ENCODE data around the gene KRTAP10-6.
"Not testable (repeated sequence)": the region's sequence is repeated elsewhere in the genome, so short reads cannot be mapped to it uniquely, and the experiment has no call there.

Gene KRTAP10-6

DNA sequence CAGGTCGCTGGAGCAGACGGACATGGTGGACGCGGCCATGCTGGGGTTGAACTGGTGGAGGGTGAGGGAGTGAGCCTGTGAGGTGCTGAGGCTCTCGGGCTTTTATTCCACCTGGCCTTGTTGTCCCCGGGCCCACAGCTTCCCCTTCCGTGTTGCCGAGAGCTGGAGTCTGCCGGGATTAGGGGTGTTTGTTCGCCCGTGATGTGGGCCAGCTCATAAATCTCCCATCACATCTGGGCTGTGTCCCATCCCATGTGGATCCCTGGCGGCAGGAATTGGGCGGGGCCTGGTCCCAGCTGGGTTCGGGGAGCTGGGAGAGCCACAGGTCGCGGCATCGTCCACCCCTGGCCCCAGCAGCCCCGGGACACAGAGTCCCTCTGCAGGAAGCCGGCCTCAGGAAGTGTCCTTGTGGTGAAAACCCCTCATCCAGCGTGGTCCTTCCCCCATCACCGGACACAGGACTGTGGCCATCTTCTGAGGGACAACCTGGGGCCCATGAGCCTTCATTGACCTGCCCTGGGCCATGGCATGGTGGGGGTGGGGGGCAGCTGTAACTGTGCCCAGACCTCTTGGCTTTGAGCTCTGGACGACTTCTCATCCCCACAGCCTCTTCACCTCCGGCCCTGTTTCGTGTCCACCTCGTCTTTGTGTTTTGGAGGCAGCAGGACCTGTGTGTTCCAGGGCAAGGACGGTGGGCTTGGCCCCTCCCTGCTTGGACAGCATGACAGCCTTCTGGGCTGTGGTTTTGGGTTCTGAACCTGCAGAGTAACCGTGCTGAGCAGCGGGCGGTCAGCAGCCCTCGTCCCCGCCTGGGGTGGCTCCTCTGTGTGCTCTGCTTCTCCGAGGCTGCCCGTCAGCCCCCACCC is at the start of gene KRTAP10-6:
KRTAP10-6 (minus strand) TSS at position 60 of the 866 bp plus-strand sequence; CDS start at position 39, 21 bp downstream.
- ATAC-seq (replicated peaks; ENCODE audit: extremely low read depth, poor library complexity, severe bottlenecking) (no peak), DNase-seq (ENCODE audit: low spot score in 2 of 2) (no peak)
- no peaks in the 10 kb centered on the region for H3K9me3 Mint-ChIP-seq
- H3K4me1 Mint-ChIP-seq, result peaks cover 10% of the 10 kb centered on the region
- H3K27ac Mint-ChIP-seq (ENCODE audit: low read depth), result no peak within 1 kb of the TSS
- peaks cover 20% of the 10 kb centered on the region for H3K27me3 Mint-ChIP-seq
- H3K36me3 Mint-ChIP-seq (ENCODE audit: insufficient read depth), result peaks cover 5% of the 10 kb centered on the region
- no peak within 1 kb of the TSS for H3K4me3 Mint-ChIP-seq

DNA sequence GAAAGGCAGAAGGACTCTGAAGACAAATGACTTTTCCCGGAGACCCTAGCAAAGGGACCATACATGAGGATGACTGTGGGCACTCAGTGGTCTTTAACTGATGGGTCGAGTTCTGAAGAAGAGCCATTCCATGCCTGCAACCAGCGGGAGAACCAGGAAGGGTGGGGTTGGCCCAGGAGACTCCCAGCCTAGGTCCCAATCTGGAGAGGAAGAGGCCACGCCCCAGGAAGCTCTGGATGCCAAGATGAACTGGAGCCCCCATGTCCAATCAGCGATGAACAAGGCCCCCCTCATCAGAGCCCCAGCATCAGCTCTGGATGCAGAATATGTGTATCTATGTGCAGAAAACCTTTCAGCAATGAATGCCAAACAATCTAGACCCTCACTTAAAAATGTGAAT is 48.5 kb upstream of the KRTAP10-6 start:
- ATAC-seq (replicated peaks; ENCODE audit: extremely low read depth, poor library complexity, severe bottlenecking), result no peak
- H3K27me3 Mint-ChIP-seq, result no peaks in the 10 kb centered on the region

GRCh38 chr21:44639331-44639655 is 47.0 kb upstream of the KRTAP10-6 start:
- Mint-ChIP-seq H3K36me3 (ENCODE audit: insufficient read depth) (no peaks in the 10 kb centered on the region), H3K4me3 (no peak overlapping the region), H3K27me3 (no peaks in the 10 kb centered on the region), H3K4me1 (peaks cover 6% of the 10 kb centered on the region), H3K27ac (ENCODE audit: low read depth) (no peak overlapping the region), H3K9me3 (peaks cover 9% of the 10 kb centered on the region)
- no peak for ATAC-seq (replicated peaks; ENCODE audit: extremely low read depth, poor library complexity, severe bottlenecking)
- no peak for DNase-seq (ENCODE audit: low spot score in 2 of 2)

More for the DNA sequence above, 48.5 kb upstream of the KRTAP10-6 start:
- Mint-ChIP-seq H3K27ac (ENCODE audit: low read depth) (no peak overlapping the region), H3K4me3 (no peak overlapping the region), H3K4me1 (peaks cover 6% of the 10 kb centered on the region), H3K36me3 (ENCODE audit: insufficient read depth) (no peaks in the 10 kb centered on the region), H3K9me3 (peaks cover 16% of the 10 kb centered on the region)
- DNase-seq (ENCODE audit: low spot score in 2 of 2), result no peak

GRCh38 chr21:44638506-44639330 is 46.4 kb upstream of the KRTAP10-6 start:
- ATAC-seq (replicated peaks; ENCODE audit: extremely low read depth, poor library complexity, severe bottlenecking); H3K4me1 Mint-ChIP-seq; H3K9me3 Mint-ChIP-seq; H3K4me3 Mint-ChIP-seq; H3K27ac Mint-ChIP-seq (ENCODE audit: low read depth); DNase-seq (ENCODE audit: low spot score in 2 of 2); H3K27me3 Mint-ChIP-seq; H3K36me3 Mint-ChIP-seq (ENCODE audit: insufficient read depth): not testable (repeated sequence)

DNA sequence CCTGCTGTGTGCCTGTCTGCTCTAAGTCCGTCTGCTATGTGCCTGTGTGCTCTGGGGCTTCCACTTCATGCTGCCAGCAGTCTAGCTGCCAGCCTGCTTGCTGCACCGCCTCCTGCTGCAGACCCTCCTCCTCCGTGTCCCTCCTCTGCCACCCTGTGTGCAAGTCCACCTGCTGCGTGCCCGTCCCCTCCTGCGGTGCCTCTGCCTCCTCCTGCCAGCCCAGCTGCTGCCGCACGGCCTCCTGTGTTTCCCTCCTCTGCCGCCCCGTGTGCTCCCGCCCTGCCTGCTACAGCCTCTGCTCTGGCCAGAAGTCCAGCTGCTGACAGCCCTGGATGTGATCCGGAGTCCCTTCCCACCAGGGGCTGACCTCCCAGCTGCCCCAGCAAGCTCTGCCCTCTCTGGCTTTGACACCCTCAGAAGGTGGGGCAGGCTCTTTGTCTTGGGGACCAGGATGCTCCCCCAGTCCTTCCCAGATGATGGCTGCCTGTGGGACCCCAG is 45.6 kb upstream of the KRTAP10-6 start:
- not testable (repeated sequence) for ATAC-seq (replicated peaks; ENCODE audit: extremely low read depth, poor library complexity, severe bottlenecking); H3K27me3 Mint-ChIP-seq; H3K36me3 Mint-ChIP-seq (ENCODE audit: insufficient read depth); H3K4me1 Mint-ChIP-seq; DNase-seq (ENCODE audit: low spot score in 2 of 2); H3K27ac Mint-ChIP-seq (ENCODE audit: low read depth); H3K4me3 Mint-ChIP-seq
- peaks cover 14% of the 10 kb centered on the region for H3K9me3 Mint-ChIP-seq

DNA sequence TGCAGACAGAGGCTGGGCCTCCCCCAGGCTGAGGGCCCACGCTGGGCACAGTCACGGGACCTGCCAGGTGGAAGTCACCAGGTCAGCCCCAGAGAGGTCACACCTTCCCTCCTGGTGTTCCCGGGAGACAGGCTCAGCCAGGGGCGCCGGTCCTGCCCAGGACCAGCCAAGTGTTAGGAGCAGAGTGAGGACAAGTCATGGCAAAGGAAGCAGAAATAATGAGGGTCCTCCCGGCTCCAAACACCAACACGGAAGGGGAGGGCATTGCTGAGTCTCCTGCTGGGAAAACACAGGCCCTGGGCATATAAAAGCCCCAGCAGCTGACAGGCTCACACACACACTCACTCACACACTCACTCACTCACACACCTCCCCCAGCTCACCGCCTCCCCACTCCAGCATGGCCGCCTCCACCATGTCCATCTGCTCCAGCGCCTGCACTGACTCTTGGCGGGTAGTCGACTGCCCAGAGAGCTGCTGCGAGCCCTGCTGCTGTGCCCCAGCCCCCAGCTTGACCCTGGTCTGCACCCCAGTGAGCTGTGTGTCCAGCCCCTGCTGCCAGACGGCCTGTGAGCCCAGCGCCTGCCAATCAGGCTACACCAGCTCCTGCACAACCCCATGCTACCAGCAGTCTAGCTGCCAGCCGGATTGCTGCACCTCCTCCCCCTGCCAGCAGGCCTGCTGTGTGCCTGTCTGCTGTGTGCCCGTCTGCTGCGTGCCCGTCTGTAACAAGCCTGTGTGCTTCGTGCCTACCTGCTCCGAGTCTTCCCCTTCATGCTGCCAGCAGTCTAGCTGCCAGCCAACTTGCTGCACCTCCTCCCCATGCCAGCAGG is 44.9 kb upstream of the KRTAP10-6 start, which contains the start of gene KRTAP10-10:
KRTAP10-10 (plus strand) TSS at position 339 of the 833 bp plus-strand sequence; CDS start at position 401, 62 bp downstream.
- Mint-ChIP-seq H3K27me3 (no peaks in the 10 kb centered on the region), H3K36me3 (ENCODE audit: insufficient read depth) (peaks cover 2% of the 10 kb centered on the region), H3K4me3 (no peak within 1 kb of the TSS), H3K4me1 (peaks cover 6% of the 10 kb centered on the region), H3K27ac (ENCODE audit: low read depth) (no peak within 1 kb of the TSS), H3K9me3 (peaks cover 14% of the 10 kb centered on the region)
- DNase-seq (ENCODE audit: low spot score in 2 of 2) (peak in 1 of 2 donors; percentile 9), ATAC-seq (replicated peaks; ENCODE audit: extremely low read depth, poor library complexity, severe bottlenecking) (no peak)

GRCh38 chr21:44636209-44637017 is 44.1 kb upstream of the KRTAP10-6 start:
- peak in 1 of 2 donors; percentile 12 for DNase-seq (ENCODE audit: low spot score in 2 of 2)
- Mint-ChIP-seq H3K27me3 (no peaks in the 10 kb centered on the region), H3K4me1 (peaks cover 6% of the 10 kb centered on the region), H3K9me3 (peaks cover 21% of the 10 kb centered on the region), H3K27ac (ENCODE audit: low read depth) (no peak overlapping the region), H3K36me3 (ENCODE audit: insufficient read depth) (peaks cover 2% of the 10 kb centered on the region), H3K4me3 (no peak overlapping the region)
- no peak for ATAC-seq (replicated peaks; ENCODE audit: extremely low read depth, poor library complexity, severe bottlenecking)

GRCh38 chr21:44632067-44632466 is 39.8 kb upstream of the KRTAP10-6 start:
- no peaks in the 10 kb centered on the region for H3K27me3 Mint-ChIP-seq
- H3K36me3 Mint-ChIP-seq (ENCODE audit: insufficient read depth), result peaks cover 5% of the 10 kb centered on the region
- ATAC-seq (replicated peaks; ENCODE audit: extremely low read depth, poor library complexity, severe bottlenecking) (no peak), DNase-seq (ENCODE audit: low spot score in 2 of 2) (no peak)
- H3K27ac Mint-ChIP-seq (ENCODE audit: low read depth), result peak overlapping the region; percentile 83
- H3K4me3 Mint-ChIP-seq, result no peak overlapping the region
- H3K4me1 Mint-ChIP-seq, result peaks cover 30% of the 10 kb centered on the region
- H3K9me3 Mint-ChIP-seq, result peaks cover 34% of the 10 kb centered on the region

DNA sequence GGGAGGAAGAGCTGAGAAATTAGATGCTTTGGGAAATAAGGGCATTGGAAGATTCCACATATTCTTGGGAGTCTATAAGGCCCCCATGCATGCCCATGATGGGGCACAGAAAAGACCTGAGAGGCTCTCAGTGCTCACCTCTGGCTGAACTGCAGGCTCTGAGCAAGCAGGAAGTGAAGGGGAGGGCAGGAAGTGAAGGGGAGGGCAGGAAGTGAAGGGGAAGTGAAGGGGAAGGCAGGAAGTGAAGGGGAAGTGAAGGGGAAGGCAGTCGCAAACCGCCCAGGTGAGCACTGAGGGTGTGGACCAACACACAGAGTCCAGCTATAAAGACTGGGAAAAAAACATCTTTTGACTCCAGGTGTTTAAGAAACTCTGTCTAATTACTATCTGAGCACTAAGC is 38.1 kb upstream of the KRTAP10-6 start:
- H3K27ac Mint-ChIP-seq (ENCODE audit: low read depth), result peak overlapping the region; percentile 83
- DNase-seq (ENCODE audit: low spot score in 2 of 2), result no peak
- peaks cover 34% of the 10 kb centered on the region for H3K9me3 Mint-ChIP-seq
- peak overlapping the region; percentile 19 for H3K4me3 Mint-ChIP-seq
- no peak for ATAC-seq (replicated peaks; ENCODE audit: extremely low read depth, poor library complexity, severe bottlenecking)
- H3K27me3 Mint-ChIP-seq, result no peaks in the 10 kb centered on the region
- H3K36me3 Mint-ChIP-seq (ENCODE audit: insufficient read depth), result peaks cover 5% of the 10 kb centered on the region
- H3K4me1 Mint-ChIP-seq, result peaks cover 45% of the 10 kb centered on the region

DNA sequence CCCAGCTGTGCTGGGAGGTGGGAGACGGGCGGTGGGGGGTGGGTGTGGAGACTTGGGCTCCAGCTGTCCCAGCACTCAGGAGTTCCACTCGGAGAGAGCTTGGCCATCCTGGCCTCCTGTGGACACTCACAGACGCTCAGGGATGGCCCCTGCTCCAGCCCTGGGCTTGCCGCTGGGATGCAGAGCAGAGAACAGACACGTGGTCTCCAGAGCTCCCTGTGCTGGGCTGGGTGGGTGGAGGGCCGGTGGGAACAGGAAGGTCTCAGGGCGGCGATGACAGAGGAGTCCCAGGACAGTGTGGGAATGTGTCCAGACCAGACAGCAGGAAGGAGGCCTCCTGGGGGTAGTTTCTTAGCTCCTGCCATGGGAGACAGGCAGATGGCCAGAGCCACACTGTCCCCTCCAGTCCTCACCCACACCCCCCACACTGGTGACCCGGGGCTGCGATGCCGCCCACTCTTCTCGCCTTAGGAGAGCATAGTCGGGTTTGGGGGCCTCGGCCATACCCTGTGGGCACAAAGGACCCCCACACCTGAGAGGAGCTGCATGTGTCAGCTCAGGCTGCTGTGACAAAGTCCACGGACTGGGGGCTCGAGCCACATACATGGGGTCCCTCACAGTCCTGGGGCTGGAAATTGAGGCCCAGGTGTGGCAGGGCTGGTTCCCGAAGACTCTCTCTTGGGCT is 36.5 kb upstream of the KRTAP10-6 start:
- no peaks in the 10 kb centered on the region for H3K27me3 Mint-ChIP-seq
- peaks cover 57% of the 10 kb centered on the region for H3K4me1 Mint-ChIP-seq
- peaks cover 4% of the 10 kb centered on the region for H3K36me3 Mint-ChIP-seq (ENCODE audit: insufficient read depth)
- H3K4me3 Mint-ChIP-seq, result peak overlapping the region; percentile 19
- ATAC-seq (replicated peaks; ENCODE audit: extremely low read depth, poor library complexity, severe bottlenecking) (no peak), DNase-seq (ENCODE audit: low spot score in 2 of 2) (no peak)
- H3K9me3 Mint-ChIP-seq, result peaks cover 43% of the 10 kb centered on the region
- peak overlapping the region; percentile 83 for H3K27ac Mint-ChIP-seq (ENCODE audit: low read depth)

DNA sequence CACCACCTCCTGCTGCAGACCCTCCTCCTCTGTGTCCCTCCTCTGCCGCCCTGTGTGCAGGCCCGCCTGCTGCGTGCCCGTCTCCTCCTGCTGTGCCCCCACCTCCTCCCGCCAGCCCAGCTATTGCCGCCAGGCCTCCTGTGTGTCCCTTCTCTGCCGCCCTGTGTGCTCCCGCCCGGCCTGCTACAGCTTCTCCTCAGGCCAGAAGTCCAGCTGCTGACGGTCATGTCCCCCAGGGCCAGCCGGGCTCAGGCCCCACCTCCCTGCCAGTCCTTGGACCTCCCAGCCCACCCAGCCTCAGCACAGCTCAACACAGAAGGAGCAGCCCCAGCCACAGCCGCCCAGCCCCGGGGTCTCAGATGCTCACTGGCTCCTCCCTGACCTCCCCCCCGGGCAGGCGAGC is 35.5 kb upstream of the KRTAP10-6 start:
- H3K9me3 Mint-ChIP-seq, result peaks cover 47% of the 10 kb centered on the region
- H3K36me3 Mint-ChIP-seq (ENCODE audit: insufficient read depth); H3K4me3 Mint-ChIP-seq; H3K27me3 Mint-ChIP-seq; ATAC-seq (replicated peaks; ENCODE audit: extremely low read depth, poor library complexity, severe bottlenecking); DNase-seq (ENCODE audit: low spot score in 2 of 2): not testable (repeated sequence)
- peaks cover 64% of the 10 kb centered on the region for H3K4me1 Mint-ChIP-seq
- H3K27ac Mint-ChIP-seq (ENCODE audit: low read depth), result peak overlapping the region; percentile 91

Data from central memory CD8-positive, alpha-beta T cell (primary cell).